Stimulated activated CD4-positive, alpha-beta T cell treated with anti-CD3 and anti-CD28 coated beads, Interleukin-2, amount 100 ng/mL, for 48 hours (primary cell): ENCODE results near the gene CCDC3.

Experiments used
- DNase-seq, 2 donors: peaks; one replicate each; pipeline ENCODE4 v3.0.0-alpha.2; 2020

The CCDC3 gene

GRCh38 chr10:12960941-12961340, 40.6 kb downstream of the CCDC3 start:
- no peak for DNase-seq

- no peak for DNase-seq
Observed at GRCh38 chr10:12960334-12960898, 41.1 kb downstream of the CCDC3 start.

GRCh38 chr10:12958546-12959110, 42.9 kb downstream of the CCDC3 start:
- no peak for DNase-seq

GRCh38 chr10:12957081-12957480, 44.4 kb downstream of the CCDC3 start:
- no peak for DNase-seq

GRCh38 chr10:12954866-12955265, 46.6 kb downstream of the CCDC3 start:
- no peak for DNase-seq

- no peak for DNase-seq
Observed at GRCh38 chr10:12950583-12951128, 50.9 kb downstream of the CCDC3 start.

- DNase-seq = no peak
Observed at GRCh38 chr10:12949248-12949647, 52.3 kb downstream of the CCDC3 start.

GRCh38 chr10:12947741-12948140, 53.8 kb downstream of the CCDC3 start:
- DNase-seq = no peak

- no peak for DNase-seq
Observed at GRCh38 chr10:12946372-12946771, 55.1 kb downstream of the CCDC3 start.

GRCh38 chr10:12945690-12946359, 55.7 kb downstream of the CCDC3 start:
- no peak for DNase-seq

GRCh38 chr10:12944931-12945330, 56.6 kb downstream of the CCDC3 start:
- DNase-seq = no peak

GRCh38 chr10:12943425-12943824, 58.1 kb downstream of the CCDC3 start:
- DNase-seq = no peak

- DNase-seq = no peak
Observed at GRCh38 chr10:12941966-12942365, 59.5 kb downstream of the CCDC3 start.

GRCh38 chr10:12940791-12941190, 60.7 kb downstream of the CCDC3 start:
- no peak for DNase-seq

GRCh38 chr10:12938271-12938670, 63.2 kb downstream of the CCDC3 start:
- DNase-seq = no peak

GRCh38 chr10:12937527-12937926, 64.0 kb downstream of the CCDC3 start:
- no peak for DNase-seq

- no peak for DNase-seq
Observed at GRCh38 chr10:12934777-12935176, 66.7 kb downstream of the CCDC3 start.

- no peak for DNase-seq
Observed at GRCh38 chr10:12929381-12929780, 72.1 kb downstream of the CCDC3 start.

- DNase-seq = no peak
Observed at GRCh38 chr10:12928571-12928970, 72.9 kb downstream of the CCDC3 start.

- no peak for DNase-seq
Observed at GRCh38 chr10:12927896-12928295, 73.6 kb downstream of the CCDC3 start.

GRCh38 chr10:12925845-12926244, 75.7 kb downstream of the CCDC3 start:
- DNase-seq = no peak

GRCh38 chr10:12924911-12925310, 76.6 kb downstream of the CCDC3 start:
- no peak for DNase-seq

- DNase-seq = no peak
Observed at GRCh38 chr10:12922117-12922900, 79.2 kb downstream of the CCDC3 start.

- DNase-seq = no peak
Observed at GRCh38 chr10:12921163-12921562, 80.3 kb downstream of the CCDC3 start.
